Embryonic facial prominence (tissue), 1 donor: ENCODE data around the gene METTL2B.
"Not testable (repeated sequence)": the region's sequence is repeated elsewhere in the genome, so short reads cannot be mapped to it uniquely, and the experiment has no call there.

ENCODE experiments used
- DNase-seq: peaks from one replicate; pipeline ENCODE4 v3.0.0-alpha.2; 2016; ENCODE audit errors: extremely low spot score

Gene METTL2B

GRCh38 chr7:128526062-128526466, 49.5 kb downstream of the METTL2B start:
- DNase-seq: not testable (repeated sequence)

GRCh38 chr7:128529191-128529590, 52.6 kb downstream of the METTL2B start:
- DNase-seq: not testable (repeated sequence)

- DNase-seq: not testable (repeated sequence)
Measured at GRCh38 chr7:128530121-128530854, 53.7 kb downstream of the METTL2B start.

GRCh38 chr7:128530855-128531104, 54.2 kb downstream of the METTL2B start:
- DNase-seq: no peak

GRCh38 chr7:128531105-128531954, 54.8 kb downstream of the METTL2B start:
- peak; percentile 75 for DNase-seq

- not testable (repeated sequence) for DNase-seq
Measured at GRCh38 chr7:128531955-128532478, 55.5 kb downstream of the METTL2B start.

- not testable (repeated sequence) for DNase-seq
Measured at GRCh38 chr7:128532956-128533355, 56.4 kb downstream of the METTL2B start.

- DNase-seq: not testable (repeated sequence)
Measured at GRCh38 chr7:128537410-128537809, 60.9 kb downstream of the METTL2B start.

- DNase-seq: not testable (repeated sequence)
Measured at GRCh38 chr7:128542530-128542929, 66.0 kb downstream of the METTL2B start.

GRCh38 chr7:128543300-128543699, 66.8 kb downstream of the METTL2B start:
- not testable (repeated sequence) for DNase-seq

GRCh38 chr7:128546319-128546851, 69.8 kb downstream of the METTL2B start:
- DNase-seq: not testable (repeated sequence)

- DNase-seq: no peak
Measured at GRCh38 chr7:128550920-128551319, 74.4 kb downstream of the METTL2B start.

- not testable (repeated sequence) for DNase-seq
Measured at GRCh38 chr7:128554394-128554793, 77.8 kb downstream of the METTL2B start.
